Motor neuron (in vitro differentiated cells): Measurements from ENCODE around the gene ZBP1. TPM values are rescaled to one million over a fixed set of nuclear protein-coding genes. Genes with fewer than 3 reads are reported as not detected.

ENCODE experiments used
- ATAC-seq, 8 experiments: fragments of 200-7000 bp; cut with Tn5 transposase; replicated peaks in 6 of 8; 2 replicates each; pipeline ENCODE4 v1.8.0; 2021; ENCODE audit warnings: mild to moderate bottlenecking in 8 of 8, moderate library complexity in 8 of 8
- H3K27ac ChIP-seq, 2 donors: fragments of 250-450 bp; sonication (Bioruptor Pico); 2 replicates each; pipeline ENCODE4 v1.9.0; 2021; ENCODE audit warnings: antibody characterized with exemption in 2 of 2, mild to moderate bottlenecking in 2 of 2, moderate library complexity in 1 of 2
- H3K4me1 ChIP-seq, 2 donors: fragments of 250-450 bp; sonication (Bioruptor Pico); replicated peaks in 1 of 2; 2 replicates each; pipeline ENCODE4 v1.6.1; 2021; ENCODE audit warnings: antibody characterized with exemption in 2 of 2, mild to moderate bottlenecking in 2 of 2, moderate library complexity in 1 of 2
- H3K4me3 ChIP-seq, 5 donors: fragments of 250-450 bp; sonication (Bioruptor Pico); 2 replicates each; pipeline ENCODE4 v1.9.0; 2021; ENCODE audit warnings: antibody characterized with exemption in 5 of 5, mild to moderate bottlenecking in 5 of 5, moderate library complexity in 4 of 5
- WGBS, 10 experiments: fragments of 450-650 bp; shearing (Covaris generic); methylation state at CpG; one replicate each; pipeline ENCODE4 v1.0.0; 2022; 5-methylcytosine and 5-hydroxymethylcytosine counted together
- in situ Hi-C, 9 experiments: fragments of 400-800 bp; cut with MboI; loops; one replicate each; pipeline ENCODE4 v1.15.0; 2021; ENCODE audit warnings: low sequenced_read_pairs in 9 of 9, low pct_unique_long_range_greater_than_20kb in 2 of 9; ENCODE audit not compliant: unreplicated experiment in 9 of 9
- total RNA-seq, 8 experiments: library from RNA; unstranded; fragments of 300-600 nt; gene quantifications; 2 replicates each; pipeline versions ENCODE4 v1.2.3 to v1.2.4, GENCODE V29; 2022

Gene ZBP1
- total RNA-seq, 8 experiments from 2014 or later: 0.09 to 1.00 (median 0.30) TPM; not detected in 2

DNA sequence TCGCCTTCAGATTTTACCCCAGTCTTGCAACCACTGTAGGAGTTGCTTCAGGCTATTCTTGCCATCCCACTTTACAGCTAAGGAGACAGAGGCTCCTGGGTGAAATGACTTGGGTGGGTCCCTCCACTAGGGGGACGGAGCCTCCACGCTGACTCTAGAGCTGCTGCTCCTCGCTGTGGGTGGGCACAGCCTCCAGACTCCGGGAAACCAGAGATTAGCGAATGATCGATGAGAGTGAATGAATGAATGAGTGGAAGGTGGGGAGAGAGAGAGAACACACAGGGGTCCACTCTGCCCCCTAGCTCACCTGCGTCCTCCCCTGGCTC is 10.4 kb downstream of the ZBP1 start:
- no peak for ATAC-seq
- H3K4me1 ChIP-seq: no peaks in the 10 kb centered on the region
- in situ Hi-C loops: loop anchor here in 6 of 9 experiments (10.0 to 25.0 kb wide), 4 partner anchors 575 to 605 kb away; no protein-coding TSS in a partner anchor
- WGBS, 10 experiments: 31 to 100% (median 54%) methylated on average over 3 to 4 of the region's 8 CpGs; no CpG with 5 or more reads in 5 of the 10 experiments
- no peak overlapping the region for H3K4me3 ChIP-seq
- H3K27ac ChIP-seq: no peak overlapping the region

DNA sequence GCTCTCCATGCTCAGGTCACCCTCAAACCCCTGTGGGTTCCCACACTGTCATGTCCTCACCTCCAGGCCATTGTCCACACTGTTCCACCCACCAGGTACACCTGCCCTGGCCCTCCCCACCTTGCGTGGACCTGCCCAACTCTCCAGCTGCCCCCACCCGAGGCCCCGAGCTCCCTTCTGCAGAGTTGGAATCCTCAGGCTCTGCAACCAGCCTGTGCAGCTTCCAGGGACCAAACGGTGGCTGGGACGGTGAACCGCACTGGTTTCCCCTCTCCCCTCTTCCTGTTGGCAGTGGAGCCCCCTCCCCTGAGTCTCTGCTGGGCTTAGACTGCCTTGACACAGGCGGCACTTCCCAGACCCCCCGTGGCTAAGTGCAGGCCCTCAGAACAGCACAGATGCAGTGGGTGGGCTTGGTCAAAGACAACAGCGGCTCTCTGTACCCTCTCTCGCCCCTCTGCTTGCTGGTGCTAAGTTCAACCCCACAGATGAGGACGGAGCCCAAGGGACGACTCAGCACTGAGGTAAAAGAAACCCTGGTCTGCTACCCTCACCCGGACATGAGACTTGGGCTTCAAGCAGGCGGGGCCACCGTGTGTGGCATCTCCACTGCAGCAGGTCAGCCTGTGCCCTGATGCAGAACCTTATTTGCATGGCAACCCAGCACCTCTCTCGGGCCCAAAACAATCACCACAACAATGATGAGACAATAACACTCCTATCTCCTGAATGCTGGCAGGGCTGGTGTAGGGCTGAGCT is 11.0 kb downstream of the ZBP1 start:
- no peaks in the 10 kb centered on the region for H3K4me1 ChIP-seq
- H3K4me3 ChIP-seq: no peak overlapping the region
- WGBS, 10 experiments: 40 to 80% (median 53%) methylated on average over 1 to 9 of the region's 16 CpGs; no CpG with 5 or more reads in 6 of the 10 experiments
- in situ Hi-C loops: loop anchor here in 6 of 9 experiments (10.0 to 25.0 kb wide), 4 partner anchors 576 to 606 kb away; no protein-coding TSS in a partner anchor
- no peak overlapping the region for H3K27ac ChIP-seq
- ATAC-seq: no peak

DNA sequence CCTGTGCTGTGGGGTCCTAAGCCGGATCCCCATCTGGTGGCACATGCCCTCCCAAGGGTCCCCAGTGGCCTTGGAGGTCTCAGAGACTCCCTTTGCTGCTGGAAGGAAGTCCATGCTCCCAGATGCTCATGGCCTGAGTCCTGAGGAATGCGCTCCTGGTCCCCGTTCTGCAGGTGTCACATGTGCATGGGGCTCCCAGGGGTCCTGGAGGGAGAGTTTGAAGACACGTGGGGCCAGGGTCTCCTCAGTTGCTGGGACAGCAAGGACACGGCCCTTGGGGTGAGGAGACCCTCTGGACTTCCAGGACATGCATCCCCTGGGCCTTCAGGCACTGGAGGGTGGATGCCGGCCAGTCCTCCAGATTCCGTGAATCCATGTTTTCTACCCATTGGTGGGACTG is 11.7 kb downstream of the ZBP1 start:
- ATAC-seq: no peak
- Histone ChIP-seq H3K4me3 (no peak overlapping the region), H3K27ac (no peak overlapping the region), H3K4me1 (no peaks in the 10 kb centered on the region)
- in situ Hi-C loops: loop anchor here in 6 of 9 experiments (10.0 to 25.0 kb wide), 4 partner anchors 576 to 606 kb away; no protein-coding TSS in a partner anchor
- 63 to 100% (median 73%) methylated on average over 2 to 4 of the region's 7 CpGs; no CpG with 5 or more reads in 7 of the 10 experiments for WGBS, 10 experiments

DNA sequence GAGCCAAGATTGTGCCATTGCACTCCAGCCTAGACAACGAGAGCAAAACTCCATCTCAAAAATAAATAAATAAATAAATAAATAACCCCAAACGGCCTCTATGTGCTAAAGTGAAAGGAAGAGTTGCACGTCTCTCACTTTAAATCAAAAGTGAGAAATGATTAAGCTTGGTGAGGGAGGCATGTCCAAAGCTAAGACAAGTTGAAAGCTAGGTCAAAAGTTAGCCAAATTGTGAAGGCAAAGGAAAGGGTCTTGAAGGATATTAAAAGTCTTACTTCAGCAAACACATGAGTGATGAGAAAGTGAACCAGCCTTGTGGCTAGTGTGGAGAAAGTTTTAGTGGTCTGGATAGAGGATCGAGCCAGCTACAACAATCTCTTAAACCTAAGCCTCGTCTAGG is 14.3 kb downstream of the ZBP1 start:
- in situ Hi-C loops: loop anchor here in 6 of 9 experiments (10.0 to 25.0 kb wide), 4 partner anchors 579 to 609 kb away; no protein-coding TSS in a partner anchor

DNA sequence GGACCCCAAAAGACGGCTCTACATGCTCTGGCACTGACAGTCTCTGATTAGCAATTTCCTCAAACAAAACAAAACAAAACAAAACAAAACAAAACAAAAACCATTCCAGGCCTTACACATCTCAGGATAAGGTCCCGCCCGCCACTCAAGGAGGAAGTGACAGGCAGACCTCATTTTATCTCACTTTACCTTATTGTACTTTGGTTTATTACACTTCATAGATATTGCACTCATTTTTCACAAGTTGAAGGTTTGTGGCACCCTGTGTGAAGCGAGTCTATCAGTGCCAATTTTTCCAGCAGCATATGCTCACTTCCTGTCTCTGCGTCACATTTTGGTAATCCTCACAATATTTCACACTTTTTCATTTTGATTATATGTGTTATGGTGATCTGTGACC is 15.2 kb downstream of the ZBP1 start:
- no peaks in the 10 kb centered on the region for H3K4me1 ChIP-seq
- no peak overlapping the region for H3K27ac ChIP-seq
- in situ Hi-C loops: loop anchor here in 6 of 9 experiments (10.0 to 25.0 kb wide), 4 partner anchors 580 to 610 kb away; no protein-coding TSS in a partner anchor
- ATAC-seq: no peak
- H3K4me3 ChIP-seq: no peak overlapping the region
- 52 to 100% (median 79%) methylated on average over 2 to 5 of the region's 5 CpGs; no CpG with 5 or more reads in 1 of the 10 experiments for WGBS, 10 experiments

More for the DNA sequence above, 14.3 kb downstream of the ZBP1 start:
- 37 to 92% (median 66%) methylated on average over 1 to 5 of the region's 5 CpGs; no CpG with 5 or more reads in 1 of the 10 experiments for WGBS, 10 experiments
- no peak for ATAC-seq
- Histone ChIP-seq H3K4me1 (no peaks in the 10 kb centered on the region), H3K4me3 (no peak overlapping the region), H3K27ac (no peak overlapping the region)

DNA sequence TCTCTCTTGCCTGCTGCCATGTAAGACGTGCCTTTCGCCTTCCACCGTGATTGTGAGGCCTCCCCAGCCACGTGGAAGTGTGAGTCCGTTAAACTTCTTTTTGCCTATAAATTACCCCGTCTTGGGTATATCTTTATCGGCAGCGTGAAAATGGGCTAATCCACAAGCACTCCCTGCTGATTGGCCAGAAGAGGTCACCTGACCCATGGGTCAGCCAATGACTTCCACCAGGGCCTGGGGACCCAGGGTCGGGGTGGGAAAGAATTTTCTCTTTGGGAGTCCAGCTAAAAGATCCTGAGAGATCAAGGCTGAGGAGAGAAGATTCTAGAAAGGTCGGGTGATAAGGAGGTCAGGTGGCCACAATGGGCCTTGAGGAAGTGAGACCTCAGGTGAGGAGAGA is 17.1 kb downstream of the ZBP1 start:
- H3K27ac ChIP-seq: no peak overlapping the region
- no peak overlapping the region for H3K4me3 ChIP-seq
- WGBS, 10 experiments: 62 to 94% (median 81%) methylated on average over 1 to 6 of the region's 10 CpGs; no CpG with 5 or more reads in 1 of the 10 experiments
- ATAC-seq: no peak
- peaks cover 0 to 1% of the 10 kb centered on the region in 2 donors for H3K4me1 ChIP-seq
- in situ Hi-C loops: loop anchor here in 6 of 9 experiments (10.0 to 25.0 kb wide), 4 partner anchors 582 to 612 kb away; no protein-coding TSS in a partner anchor

DNA sequence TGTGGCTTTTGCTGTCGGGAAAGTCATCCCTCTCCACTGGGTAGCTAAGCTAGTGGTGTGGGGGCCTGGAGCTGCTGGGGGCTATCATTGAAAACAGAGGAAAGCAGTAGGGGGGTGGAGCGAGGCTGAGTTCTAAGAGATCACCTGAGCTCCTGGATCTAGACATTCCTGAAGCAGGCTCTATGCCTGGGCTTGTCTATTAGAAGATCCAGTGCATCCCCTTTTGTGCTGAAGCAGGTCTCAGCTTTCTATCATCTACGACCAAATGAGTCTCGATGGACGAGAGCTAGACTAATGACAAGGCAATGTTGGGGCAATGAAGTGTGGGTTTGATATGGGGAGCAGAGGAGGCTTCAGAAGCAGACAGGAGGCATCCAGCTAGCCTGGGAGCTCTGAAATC is 18.5 kb downstream of the ZBP1 start:
- no peak for ATAC-seq
- Histone ChIP-seq H3K27ac (no peak overlapping the region), H3K4me1 (peaks cover 0 to 6% of the 10 kb centered on the region in 2 donors), H3K4me3 (no peak overlapping the region)
- 30 to 100% (median 60%) methylated on average over 1 to 3 of the region's 5 CpGs; no CpG with 5 or more reads in 5 of the 10 experiments for WGBS, 10 experiments
- in situ Hi-C loops: loop anchor here in 6 of 9 experiments (10.0 to 25.0 kb wide), 4 partner anchors 583 to 613 kb away; no protein-coding TSS in a partner anchor

DNA sequence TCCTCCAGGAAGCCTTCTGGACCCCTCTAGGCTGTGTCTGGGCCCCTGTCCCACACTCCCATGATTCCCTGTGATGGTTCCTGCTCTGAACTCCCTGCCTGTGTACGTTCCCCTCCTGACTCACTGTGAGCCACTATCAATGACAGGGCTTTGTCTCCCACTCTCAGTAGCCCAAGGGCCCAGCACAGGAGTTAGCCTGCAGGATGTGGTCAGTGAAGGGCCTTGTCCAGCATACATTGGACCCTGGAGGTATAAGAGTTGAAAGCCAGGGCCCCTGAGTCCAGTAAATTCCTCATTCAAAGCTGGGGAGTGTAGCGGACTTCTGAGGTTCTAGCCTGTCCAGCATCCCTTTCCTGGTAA is 19.0 kb downstream of the ZBP1 start:
- in situ Hi-C loops: loop anchor here in 6 of 9 experiments (10.0 to 25.0 kb wide), 4 partner anchors 584 to 614 kb away; no protein-coding TSS in a partner anchor
- H3K4me1 ChIP-seq: peaks cover 0 to 7% of the 10 kb centered on the region in 2 donors
- no peak for ATAC-seq
- H3K27ac ChIP-seq: no peak overlapping the region
- 40 to 100% (median 67%) methylated on average over 1 to 2 of the region's 2 CpGs; no CpG with 5 or more reads in 5 of the 10 experiments for WGBS, 10 experiments
- no peak overlapping the region for H3K4me3 ChIP-seq

DNA sequence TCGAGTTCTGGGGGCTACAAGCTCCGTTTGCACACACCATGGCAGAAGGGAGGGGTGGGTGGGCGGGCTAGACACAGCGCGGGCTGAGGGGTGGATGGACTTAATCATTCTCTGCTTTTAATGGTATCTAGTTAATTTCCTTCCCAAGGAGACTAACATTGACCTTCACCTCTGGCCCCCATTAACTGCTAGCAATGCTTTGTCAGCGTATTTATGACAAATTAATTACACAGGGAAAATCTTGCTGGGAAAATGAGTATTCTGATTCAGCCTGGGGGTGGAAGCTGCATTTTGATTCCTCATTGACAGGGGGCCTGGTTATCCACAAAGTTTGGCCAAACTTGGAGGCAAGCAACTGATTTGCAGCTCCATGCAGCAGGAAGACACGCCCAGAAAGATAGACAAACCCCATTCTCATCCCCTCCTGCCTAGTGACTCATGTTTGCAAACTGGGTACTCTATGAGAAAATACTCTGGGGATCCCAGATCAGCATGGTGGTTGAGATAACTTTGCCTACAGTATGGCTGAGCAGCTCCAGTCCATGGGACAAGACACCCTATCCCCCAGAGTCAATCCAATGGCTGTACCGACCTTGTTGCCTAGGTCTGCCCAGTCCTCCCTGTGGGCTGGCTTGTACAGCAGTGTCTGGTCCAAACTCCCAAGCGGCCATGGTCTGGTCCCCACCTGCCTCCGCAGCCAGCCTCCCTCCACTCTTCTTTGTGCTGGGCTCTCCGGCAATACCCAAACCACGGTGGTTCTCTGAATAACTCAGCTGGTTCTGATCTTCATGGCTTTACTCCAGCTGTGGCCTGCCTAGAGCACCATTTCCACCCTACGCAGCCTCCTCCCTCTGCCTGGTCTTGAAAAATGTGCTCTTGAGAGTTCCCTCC is 19.7 kb downstream of the ZBP1 start:
- 60 to 100% (median 77%) methylated on average over 1 to 7 of the region's 13 CpGs; no CpG with 5 or more reads in 2 of the 10 experiments for WGBS, 10 experiments
- peak in 2 of 8 experiments; percentile 25 to 34 for ATAC-seq
- Histone ChIP-seq H3K27ac (no peak overlapping the region), H3K4me3 (no peak overlapping the region), H3K4me1 (peaks cover 0 to 7% of the 10 kb centered on the region in 2 donors)
- in situ Hi-C loops: loop anchor here in 6 of 9 experiments (10.0 to 25.0 kb wide), 4 partner anchors 584 to 614 kb away; no protein-coding TSS in a partner anchor

DNA sequence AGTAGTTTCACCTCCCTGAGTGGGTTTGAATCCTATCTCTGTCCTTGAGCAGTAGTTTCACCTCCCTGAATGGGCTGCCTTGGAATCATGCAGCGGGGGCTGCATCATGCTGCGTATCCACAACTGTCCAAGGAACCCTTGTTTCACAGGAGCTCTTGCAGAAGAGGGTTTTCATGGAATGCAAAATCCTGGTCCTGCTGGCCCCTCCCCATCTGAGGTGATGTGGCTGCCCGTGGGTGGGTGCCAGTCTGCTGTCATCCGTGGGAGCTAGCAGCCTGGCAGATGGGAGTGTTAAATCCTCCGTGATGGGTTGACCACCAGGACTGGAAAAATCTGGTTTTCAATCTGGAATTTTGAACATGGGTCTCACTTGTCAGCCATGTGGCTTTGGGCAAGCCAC is 21.7 kb downstream of the ZBP1 start:
- Histone ChIP-seq H3K27ac (no peak overlapping the region), H3K4me3 (no peak overlapping the region), H3K4me1 (peaks cover 3 to 7% of the 10 kb centered on the region in 2 donors)
- no peak for ATAC-seq
- in situ Hi-C loops: loop anchor here in 6 of 9 experiments (5.0 to 25.0 kb wide), 5 partner anchors 84 to 614 kb away; no protein-coding TSS in a partner anchor
- WGBS, 10 experiments: 40 to 100% (median 57%) methylated on average over 2 to 5 of the region's 5 CpGs; no CpG with 5 or more reads in 4 of the 10 experiments

DNA sequence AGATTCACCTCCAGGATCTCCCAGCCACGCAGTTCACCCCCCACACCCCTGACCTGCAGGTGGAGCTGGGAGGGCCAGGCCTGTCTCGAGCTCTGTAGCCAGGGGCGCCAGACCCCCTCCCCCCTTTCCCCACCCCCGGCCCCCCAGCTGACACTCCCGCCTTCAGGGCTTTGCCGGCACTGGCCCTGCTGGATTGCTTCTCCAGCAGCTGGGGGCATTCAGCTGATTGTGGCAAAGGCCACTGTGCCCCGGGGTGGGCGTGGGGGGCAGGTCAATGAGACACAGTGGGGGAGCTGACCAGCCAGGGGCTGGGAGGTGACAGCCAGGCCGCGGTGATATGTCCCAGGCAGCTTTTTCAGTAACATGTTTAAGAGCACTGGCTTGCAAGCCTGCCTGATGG is 22.2 kb downstream of the ZBP1 start:
- 40 to 100% (median 60%) methylated on average over 1 of the region's 10 CpGs; no CpG with 5 or more reads in 7 of the 10 experiments for WGBS, 10 experiments
- in situ Hi-C loops: loop anchor here in 6 of 9 experiments (5.0 to 25.0 kb wide), 5 partner anchors 83 to 614 kb away; no protein-coding TSS in a partner anchor
- peaks cover 3 to 7% of the 10 kb centered on the region in 2 donors for H3K4me1 ChIP-seq
- H3K4me3 ChIP-seq: no peak overlapping the region
- H3K27ac ChIP-seq: no peak overlapping the region
- ATAC-seq: no peak
